OCI-LY1 (cell line): ENCODE data around the gene SSBP4.

ENCODE experiments used
- H2AFZ ChIP-seq: fragments of 200-600 bp; sonication (generic), shearing (Covaris generic); 2 replicates; pipeline ENCODE4 v1.6.0; 2014; ENCODE audit warnings: antibody characterized with exemption, mild to moderate bottlenecking, low read length
- H3F3A ChIP-seq: fragments of 200-600 bp; sonication (generic), shearing (Covaris generic); 2 replicates; pipeline ENCODE4 v1.6.0; 2014; ENCODE audit warnings: mild to moderate bottlenecking, antibody characterized with exemption, low read length, moderate library complexity; ENCODE audit not compliant: insufficient read depth
- H3K27ac ChIP-seq: fragments of 200-600 bp; sonication (generic); 2 replicates; pipeline ENCODE4 v1.5.1; 2014; ENCODE audit warnings: low read length, mixed run types, mild to moderate bottlenecking, low read depth; ENCODE audit not compliant: poor library complexity, severe bottlenecking
- H3K27me3 ChIP-seq: fragments of 200-600 bp; sonication (generic); 2 replicates; pipeline ENCODE4 v1.6.0; 2014; ENCODE audit warnings: antibody characterized with exemption, mild to moderate bottlenecking, low read length, moderate library complexity; ENCODE audit not compliant: insufficient read depth
- H3K36me3 ChIP-seq: fragments of 200-600 bp; sonication (generic); 2 replicates; pipeline ENCODE4 v1.6.1; 2014; ENCODE audit warnings: mild to moderate bottlenecking, antibody characterized with exemption, low read length, moderate library complexity, mixed read lengths; ENCODE audit not compliant: insufficient read depth
- H3K4me1 ChIP-seq: fragments of 200-600 bp; sonication (generic); 2 replicates; pipeline ENCODE4 v1.5.1; 2014; ENCODE audit warnings: mild to moderate bottlenecking, low read length, moderate library complexity; ENCODE audit not compliant: insufficient read depth, severe bottlenecking
- H3K4me2 ChIP-seq: fragments of 200-600 bp; sonication (generic), shearing (Covaris generic); 2 replicates; pipeline ENCODE4 v1.6.1; 2014; ENCODE audit warnings: low read length
- H3K4me3 ChIP-seq: fragments of 200-600 bp; sonication (generic); 2 replicates; pipeline ENCODE4 v1.5.1; 2014; ENCODE audit warnings: low read length, low read depth, mild to moderate bottlenecking, mixed read lengths; ENCODE audit not compliant: poor library complexity, severe bottlenecking
- H3K79me2 ChIP-seq: fragments of 200-600 bp; shearing (Covaris generic); 2 replicates; pipeline ENCODE4 v1.6.1; 2016; ENCODE audit warnings: mixed run types, low read length, mixed read lengths; ENCODE audit not compliant: insufficient read depth
- H3K9ac ChIP-seq: fragments of 200-600 bp; sonication (generic), shearing (Covaris generic); 2 replicates; pipeline ENCODE4 v1.6.1; 2014; ENCODE audit warnings: mild to moderate bottlenecking, low read length, mixed read lengths
- H3K9me2 ChIP-seq: fragments of 200-600 bp; sonication (generic), shearing (Covaris generic); 2 replicates; pipeline ENCODE4 v1.6.1; 2014; ENCODE audit warnings: low read depth, mild to moderate bottlenecking, low read length, mixed read lengths
- H3K9me3 ChIP-seq: fragments of 200-600 bp; shearing (Covaris generic); 2 replicates; pipeline ENCODE4 v1.6.1; 2014; ENCODE audit warnings: low read length, mixed read lengths
- H4K20me1 ChIP-seq: fragments of 200-600 bp; sonication (generic), shearing (Covaris generic); 2 replicates; pipeline ENCODE4 v1.6.0; 2016; ENCODE audit warnings: mild to moderate bottlenecking, low read length; ENCODE audit not compliant: insufficient read depth
- CTCF ChIP-seq: fragments of 200-600 bp; sonication (generic), shearing (Covaris generic); IDR thresholded peaks from 2 replicates; pipeline ENCODE4 v1.5.1; 2017; ENCODE audit warnings: mild to moderate bottlenecking, antibody characterized with exemption, low read length, moderate library complexity, mixed read lengths
- EZH2 ChIP-seq: fragments of 200-600 bp; sonication (generic), shearing (Covaris generic); IDR thresholded peaks from 2 replicates; pipeline ENCODE4 v1.8.0; 2017; ENCODE audit warnings: borderline replicate concordance, mixed run types, mild to moderate bottlenecking, antibody characterized with exemption, low read length, moderate library complexity, mixed read lengths

SSBP4 gene

DNA sequence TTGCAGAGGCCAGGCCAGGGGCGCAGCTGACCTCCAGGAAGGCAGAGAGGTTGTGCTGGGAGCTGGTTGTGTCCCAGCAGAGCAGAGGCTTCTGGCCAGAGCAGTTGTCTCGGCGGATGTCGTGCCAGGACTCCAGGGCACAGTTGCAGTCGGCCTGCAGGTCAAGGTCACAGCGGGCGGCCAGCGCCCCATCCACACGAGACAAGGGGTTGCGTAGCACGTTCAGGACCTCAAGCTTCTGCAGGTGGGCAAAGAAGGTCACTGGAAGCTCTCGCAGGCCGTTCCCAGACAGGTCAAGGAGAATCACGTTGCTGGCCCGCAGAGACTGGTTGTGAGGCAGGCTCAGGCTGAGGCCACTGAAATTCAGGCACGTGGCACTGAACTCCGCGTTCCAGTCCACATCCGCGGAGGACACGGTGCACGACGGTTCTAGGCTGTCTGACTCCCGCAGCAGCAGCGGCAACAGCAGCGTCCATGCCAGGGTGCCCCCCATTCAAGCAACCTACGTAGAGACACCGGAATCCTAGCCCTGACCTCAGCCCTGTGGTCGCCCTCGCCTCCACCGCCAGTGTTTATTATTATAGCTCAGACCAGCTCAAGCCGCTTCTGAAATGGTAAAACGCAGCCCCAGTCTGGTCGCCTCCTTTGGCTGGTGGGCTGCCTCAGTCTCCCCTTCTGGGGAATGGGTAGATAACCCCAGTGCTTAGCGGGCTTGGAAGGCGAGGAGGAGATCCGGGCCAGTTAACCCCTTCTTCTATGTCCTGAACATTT is 22.5 kb upstream of the SSBP4 start:
- no peaks in the 10 kb centered on the region for H4K20me1 ChIP-seq
- no peak overlapping the region; the same call in 1 of the 2 replicates for H3K9ac ChIP-seq
- peak overlapping the region; percentile 50 for H3K4me3 ChIP-seq
- no peaks in the 10 kb centered on the region for H3K79me2 ChIP-seq
- H2AFZ ChIP-seq: no peak overlapping the region
- H3K9me3 ChIP-seq: no peaks in the 10 kb centered on the region
- H3F3A ChIP-seq: no peaks in the 10 kb centered on the region
- TF ChIP-seq EZH2 (no peak), CTCF (no peak)
- H3K4me2 ChIP-seq: peak overlapping the region; percentile 61; the same call in 1 of the 2 replicates
- H3K9me2 ChIP-seq: no peaks in the 10 kb centered on the region
- no peak overlapping the region for H3K27ac ChIP-seq
- H3K4me1 ChIP-seq: peaks cover 32% of the 10 kb centered on the region
- no peaks in the 10 kb centered on the region for H3K36me3 ChIP-seq
- H3K27me3 ChIP-seq: peaks cover 8% of the 10 kb centered on the region; the same call in 1 of the 2 replicates

DNA sequence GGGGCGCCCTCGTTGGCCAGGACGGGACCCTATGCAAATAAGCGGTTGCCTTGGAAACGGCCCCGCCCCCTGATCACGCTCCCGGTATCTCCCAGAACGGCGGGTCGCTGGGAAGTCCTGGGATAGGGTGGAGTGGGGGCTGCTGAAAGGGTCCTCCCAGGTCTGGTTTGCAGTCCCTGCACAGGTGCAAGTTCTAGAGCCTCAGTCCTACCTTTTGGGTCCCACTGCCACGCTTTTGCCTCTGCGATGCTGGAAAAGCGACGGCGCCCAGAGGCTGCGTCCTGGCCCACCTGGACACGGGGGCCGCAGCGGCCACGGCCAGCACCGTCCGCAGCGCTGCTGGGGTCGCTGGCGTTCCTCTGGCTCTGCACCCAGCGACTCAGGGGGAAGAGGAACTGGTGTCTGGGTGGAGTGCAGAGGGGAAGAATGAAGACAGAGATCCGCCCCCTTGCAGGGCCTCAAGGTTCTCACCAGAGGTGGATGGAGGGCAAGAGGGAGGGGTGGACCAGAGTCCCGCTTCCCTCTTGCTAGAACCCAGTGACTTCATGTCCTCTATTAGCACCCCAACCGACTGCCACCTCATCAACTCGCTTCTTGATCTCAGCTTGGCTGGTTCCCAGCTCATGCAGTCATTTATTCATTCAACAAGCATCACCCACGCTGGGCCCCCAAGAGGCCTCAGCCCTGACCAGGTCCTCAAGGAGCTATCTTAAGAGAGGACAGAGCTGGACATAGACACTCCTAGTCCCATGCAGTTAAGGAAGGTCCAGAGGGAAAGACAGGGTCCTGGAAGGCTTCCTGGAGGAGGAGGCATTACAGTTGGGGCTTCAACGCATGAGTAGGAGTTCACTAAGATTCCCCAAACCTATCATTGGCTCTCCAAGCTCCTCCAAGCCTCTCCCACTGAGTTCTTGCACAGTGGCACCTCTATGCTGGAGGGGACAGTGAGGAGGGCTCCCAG is 21.7 kb upstream of the SSBP4 start, which contains the start of gene LRRC25:
TSS of gene LRRC25 (minus strand) at position 381 of the 961 bp plus-strand sequence. CDS start 659 bp downstream, outside the sequence.
- Histone ChIP-seq H4K20me1 (no peaks in the 10 kb centered on the region), H3K9me2 (no peaks in the 10 kb centered on the region), H3K9me3 (no peaks in the 10 kb centered on the region), H3K79me2 (no peaks in the 10 kb centered on the region), H3K4me2 (peak within 1 kb of the TSS; percentile 61), H3K4me3 (peak within 1 kb of the TSS; percentile 50), H3K27ac (no peak within 1 kb of the TSS), H2AFZ (no peak within 1 kb of the TSS), H3K4me1 (peaks cover 36% of the 10 kb centered on the region), H3F3A (0 out of 2 replicates have a peak, but pooled peaks cover 5% of the 10 kb centered on the region), H3K36me3 (no peaks in the 10 kb centered on the region), H3K9ac (no peak within 1 kb of the TSS; the same call in 1 of the 2 replicates), H3K27me3 (0 out of 2 replicates have a peak, but pooled peaks cover 8% of the 10 kb centered on the region)
- TF ChIP-seq EZH2 (no peak), CTCF (no peak)

- Histone ChIP-seq H4K20me1 (no peaks in the 10 kb centered on the region), H3K9me2 (no peaks in the 10 kb centered on the region), H3K36me3 (no peaks in the 10 kb centered on the region), H3K9ac (no peak overlapping the region), H3K79me2 (no peaks in the 10 kb centered on the region), H3F3A (0 out of 2 replicates have a peak, but pooled peaks cover 5% of the 10 kb centered on the region), H3K4me2 (no peak overlapping the region), H3K9me3 (no peaks in the 10 kb centered on the region), H3K27ac (no peak overlapping the region), H3K4me3 (no peak overlapping the region), H3K4me1 (peaks cover 33% of the 10 kb centered on the region), H2AFZ (no peak overlapping the region), H3K27me3 (0 out of 2 replicates have a peak, but pooled peaks cover 8% of the 10 kb centered on the region)
- TF ChIP-seq EZH2 (no peak), CTCF (no peak)
These were observed 20.2 kb upstream of the SSBP4 start for GRCh38 chr19:18399008-18399407.
